ENCODE results near the gene PGM2L1. TPM values are rescaled to one million over a fixed set of nuclear protein-coding genes. Genes with fewer than 3 reads are reported as not detected.

Gene PGM2L1
- total and polyA plus RNA-seq, 2 experiments from 2014 or later = 4.7 to 5.6 TPM

GRCh38 chr11:74412733-74413359 is 14.6 kb upstream of the PGM2L1 start:
- no peaks in the 10 kb centered on the region for H3K4me1 ChIP-seq (ENCODE audit: low read depth)
- TF ChIP-seq CTCF (IDR thresholded peaks at IDR 0.05; ENCODE audit: low read depth, low read length) = no peak
- no peaks in the 10 kb centered on the region for H3K27me3 ChIP-seq
- H3K4me3 ChIP-seq = no peak overlapping the region
- no peak for DNase-seq (ENCODE audit: low read depth in 1 of 2, low spot score in 1 of 2)
- no peaks in the 10 kb centered on the region for H3K36me3 ChIP-seq
- no peaks in the 10 kb centered on the region for H3K9me3 ChIP-seq (ENCODE audit: low read depth)
- H3K27ac ChIP-seq = no peak overlapping the region

GRCh38 chr11:74412321-74412720 is 14.1 kb upstream of the PGM2L1 start:
- no peaks in the 10 kb centered on the region for H3K36me3 ChIP-seq
- no peaks in the 10 kb centered on the region for H3K4me1 ChIP-seq (ENCODE audit: low read depth)
- no peaks in the 10 kb centered on the region for H3K27me3 ChIP-seq
- DNase-seq (ENCODE audit: low read depth in 1 of 2, low spot score in 1 of 2) = no peak
- no peak overlapping the region for H3K4me3 ChIP-seq
- TF ChIP-seq CTCF (IDR thresholded peaks at IDR 0.05; ENCODE audit: low read depth, low read length) = no peak
- H3K27ac ChIP-seq = no peak overlapping the region
- no peaks in the 10 kb centered on the region for H3K9me3 ChIP-seq (ENCODE audit: low read depth)

GRCh38 chr11:74409633-74410032 is 11.4 kb upstream of the PGM2L1 start:
- Histone ChIP-seq H3K4me3 (no peak overlapping the region), H3K27ac (no peak overlapping the region), H3K4me1 (ENCODE audit: low read depth) (no peaks in the 10 kb centered on the region), H3K9me3 (ENCODE audit: low read depth) (no peaks in the 10 kb centered on the region), H3K36me3 (no peaks in the 10 kb centered on the region), H3K27me3 (no peaks in the 10 kb centered on the region)
- DNase-seq (ENCODE audit: low read depth in 1 of 2, low spot score in 1 of 2) = no peak
- no peak for TF ChIP-seq CTCF (IDR thresholded peaks at IDR 0.05; ENCODE audit: low read depth, low read length)

- DNase-seq (ENCODE audit: low read depth in 1 of 2, low spot score in 1 of 2) = no peak
- Histone ChIP-seq H3K4me1 (ENCODE audit: low read depth) (no peaks in the 10 kb centered on the region), H3K36me3 (no peaks in the 10 kb centered on the region), H3K27me3 (no peaks in the 10 kb centered on the region), H3K4me3 (no peak overlapping the region), H3K27ac (no peak overlapping the region), H3K9me3 (ENCODE audit: low read depth) (no peaks in the 10 kb centered on the region)
- TF ChIP-seq CTCF (IDR thresholded peaks at IDR 0.05; ENCODE audit: low read depth, low read length) = no peak
These were observed 5.5 kb upstream of the PGM2L1 start for GRCh38 chr11:74403607-74404321.

- DNase-seq (ENCODE audit: low read depth in 1 of 2, low spot score in 1 of 2) = no peak
- TF ChIP-seq CTCF (IDR thresholded peaks at IDR 0.05; ENCODE audit: low read depth, low read length) = no peak
These were observed 2.4 kb upstream of the PGM2L1 start for GRCh38 chr11:74400606-74401005.

More at GRCh38 chr11:74400606-74401005, 2.4 kb upstream of the PGM2L1 start:
- Histone ChIP-seq H3K9me3 (ENCODE audit: low read depth) (no peaks in the 10 kb centered on the region), H3K27me3 (no peaks in the 10 kb centered on the region), H3K27ac (no peak overlapping the region), H3K36me3 (no peaks in the 10 kb centered on the region), H3K4me1 (ENCODE audit: low read depth) (no peaks in the 10 kb centered on the region), H3K4me3 (no peak overlapping the region)
